IPS-20b (cell line): ENCODE results near the gene CDCA4.

Experiments used
- H3K27ac ChIP-seq: one replicate; pipeline ENCODE4 v1.5.1; 2013; ENCODE audit warnings: low read length
- H3K27me3 ChIP-seq: 2 replicates; pipeline ENCODE4 v1.6.1; 2013; ENCODE audit warnings: mild to moderate bottlenecking, low read length, inconsistent platforms; ENCODE audit not compliant: insufficient read depth
- H3K36me3 ChIP-seq: 2 replicates; pipeline ENCODE4 v1.6.1; 2013; ENCODE audit warnings: low read depth, mild to moderate bottlenecking, inconsistent platforms, low read length, moderate library complexity; ENCODE audit not compliant: insufficient read depth
- H3K4me1 ChIP-seq: 2 replicates; pipeline ENCODE4 v1.6.1; 2013; ENCODE audit warnings: mild to moderate bottlenecking, control low read depth, inconsistent platforms, low read length, moderate library complexity; ENCODE audit not compliant: insufficient read depth
- H3K4me3 ChIP-seq: 2 replicates; pipeline ENCODE4 v1.5.1; 2013; ENCODE audit warnings: mild to moderate bottlenecking, low read length, inconsistent platforms
- H3K9ac ChIP-seq: 2 replicates; pipeline ENCODE4 v1.6.1; 2013; ENCODE audit warnings: low read depth, mild to moderate bottlenecking, inconsistent platforms, low read length, moderate library complexity
- H3K9me3 ChIP-seq: 2 replicates; pipeline ENCODE4 v1.6.1; 2013; ENCODE audit warnings: mild to moderate bottlenecking, low read depth, low read length, inconsistent platforms; ENCODE audit not compliant: insufficient read depth

The CDCA4 gene

DNA sequence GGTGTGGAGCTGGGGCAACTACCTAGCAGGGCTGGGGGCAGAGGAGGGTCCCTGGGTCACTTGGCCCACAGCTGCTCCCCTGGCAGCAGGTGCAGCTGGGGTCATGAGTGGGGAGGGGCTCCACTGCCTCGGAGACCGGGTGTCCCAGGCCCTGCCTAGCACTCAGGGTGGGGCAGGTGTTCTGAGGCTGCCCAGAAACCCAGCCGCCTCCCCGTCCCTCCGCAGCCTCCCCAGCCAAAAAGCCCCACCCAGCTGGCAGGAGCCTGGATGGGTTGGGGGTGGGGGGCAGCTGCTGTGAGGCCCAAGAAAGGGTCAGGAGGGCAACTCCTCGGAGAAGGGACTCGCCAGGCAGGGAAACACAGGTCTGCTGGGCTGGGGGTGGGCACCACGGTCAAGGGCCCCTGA, 53.9 kb downstream of the CDCA4 start:
- Histone ChIP-seq H3K9ac (no peak overlapping the region), H3K4me1 (peaks cover 10% of the 10 kb centered on the region; the same call in 1 of the 2 replicates), H3K9me3 (no peaks in the 10 kb centered on the region), H3K4me3 (peak overlapping the region; percentile 61; the same call in 1 of the 2 replicates), H3K27me3 (peaks cover 36% of the 10 kb centered on the region), H3K36me3 (no peaks in the 10 kb centered on the region), H3K27ac (no peak overlapping the region)

DNA sequence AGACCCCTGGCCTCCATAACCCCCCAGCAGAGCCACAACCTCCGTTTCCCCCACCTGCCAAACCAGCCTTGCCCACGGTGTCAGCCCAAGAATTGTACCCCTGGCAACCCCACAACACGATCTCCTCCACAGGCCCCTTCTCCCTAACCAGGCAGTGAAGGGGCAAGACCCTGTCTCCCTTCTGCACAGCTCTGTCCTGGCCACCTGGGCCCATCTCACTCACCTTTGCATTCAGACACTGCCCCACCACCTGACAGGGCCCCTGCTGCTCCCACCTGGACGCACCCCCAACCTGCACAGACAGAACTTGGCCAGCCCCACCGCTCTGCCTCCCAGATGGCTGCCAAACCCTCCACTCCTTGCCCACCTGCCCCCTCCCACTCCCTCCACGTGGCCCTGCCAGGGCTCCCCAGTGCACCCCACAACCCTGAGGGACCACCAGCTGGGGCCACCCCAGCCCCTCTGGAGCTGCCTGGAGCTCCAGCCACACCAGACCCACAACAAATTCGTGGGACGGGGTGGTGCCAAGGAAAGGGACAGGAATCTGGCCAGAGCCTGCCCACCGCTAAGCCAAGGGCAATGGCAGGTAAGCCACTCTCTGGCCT, 54.5 kb downstream of the CDCA4 start:
- Histone ChIP-seq H3K36me3 (no peaks in the 10 kb centered on the region), H3K27me3 (peaks cover 36% of the 10 kb centered on the region)

DNA sequence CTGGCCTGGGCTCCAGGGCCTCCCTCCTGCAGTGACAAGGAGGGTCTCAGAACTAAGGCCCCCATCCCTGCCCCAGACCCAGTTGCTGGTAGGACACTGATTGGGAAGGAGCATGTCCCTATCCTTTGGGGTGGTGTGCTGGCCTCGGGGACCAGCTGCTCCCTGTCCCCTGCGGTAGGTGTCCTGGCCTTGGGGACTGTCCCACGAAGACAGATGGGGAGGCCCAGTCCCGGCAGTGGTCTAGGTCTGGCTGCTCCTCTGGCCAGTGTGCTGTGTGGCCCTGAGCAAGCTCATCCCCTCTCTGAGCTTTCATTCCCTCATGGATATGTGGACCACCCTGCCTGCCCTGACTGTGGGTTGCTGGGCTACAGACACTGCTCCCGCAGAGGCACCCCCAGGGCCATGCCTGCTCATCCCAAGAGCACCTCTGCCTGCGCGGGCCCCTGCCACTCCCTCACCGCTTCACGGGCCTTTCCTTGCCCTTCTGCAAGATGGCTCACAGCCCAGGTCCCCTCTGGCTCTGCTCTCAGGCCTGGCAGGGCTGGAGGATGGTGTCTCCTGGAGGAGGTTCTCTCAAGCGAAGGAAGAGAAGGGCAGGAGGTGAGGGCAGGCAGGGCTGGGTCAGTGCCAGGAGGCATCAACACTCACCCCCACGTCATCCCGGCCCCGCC, 55.2 kb downstream of the CDCA4 start:
- peaks cover 36% of the 10 kb centered on the region for H3K27me3 ChIP-seq
- H3K27ac ChIP-seq = no peak overlapping the region

More for the DNA sequence above, 54.5 kb downstream of the CDCA4 start:
- H3K9me3 ChIP-seq = no peaks in the 10 kb centered on the region
- H3K27ac ChIP-seq = no peak overlapping the region
- no peak overlapping the region for H3K9ac ChIP-seq
- no peak overlapping the region for H3K4me3 ChIP-seq
- H3K4me1 ChIP-seq = peaks cover 10% of the 10 kb centered on the region; the same call in 1 of the 2 replicates

DNA sequence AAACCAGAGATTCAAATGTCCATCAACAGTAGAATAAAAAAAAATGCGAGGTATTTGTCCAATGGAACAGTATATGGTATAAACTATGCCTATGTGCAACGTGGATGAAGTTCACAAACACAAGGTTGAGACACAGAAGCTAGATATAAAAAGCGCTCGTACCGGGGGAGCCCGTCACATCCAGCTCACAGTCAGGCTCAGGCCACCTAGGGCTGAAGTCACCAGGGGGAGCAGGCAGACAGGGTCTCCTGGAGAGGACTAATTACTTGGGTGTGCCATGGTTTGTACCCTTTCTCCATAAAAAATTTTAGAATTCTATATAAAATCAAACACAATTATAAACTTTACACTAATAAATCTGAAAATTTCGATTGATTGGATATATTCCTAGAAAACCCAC, 56.3 kb downstream of the CDCA4 start:
- Histone ChIP-seq H3K27ac (no peak overlapping the region), H3K36me3 (no peaks in the 10 kb centered on the region), H3K4me3 (no peak overlapping the region), H3K9me3 (no peaks in the 10 kb centered on the region), H3K9ac (no peak overlapping the region), H3K27me3 (peaks cover 36% of the 10 kb centered on the region), H3K4me1 (peaks cover 10% of the 10 kb centered on the region; the same call in 1 of the 2 replicates)

More for the DNA sequence above, 55.2 kb downstream of the CDCA4 start:
- no peak overlapping the region for H3K4me3 ChIP-seq
- H3K36me3 ChIP-seq = no peaks in the 10 kb centered on the region
- no peak overlapping the region for H3K9ac ChIP-seq
- H3K9me3 ChIP-seq = no peaks in the 10 kb centered on the region
- H3K4me1 ChIP-seq = peaks cover 10% of the 10 kb centered on the region; the same call in 1 of the 2 replicates
